Cardiac muscle cell (in vitro differentiated cells and primary cell): ENCODE results near the gene CPNE4. TPM values are rescaled to one million over a fixed set of nuclear protein-coding genes. Genes with fewer than 3 reads are reported as not detected.

Experiments used
- DNase-seq, 2 donors: peaks; one replicate each; pipeline versions ENCODE4 v3.0.0 to v3.0.0-alpha.2; 2010 to 2017; ENCODE audit warnings: low read depth in 1 of 2, low spot score in 1 of 2
- H3K27ac ChIP-seq: fragments of 200-600 bp; sonication (generic); 2 replicates; pipeline ENCODE4 v1.5.1; 2016
- H3K27me3 ChIP-seq: fragments of 200-600 bp; sonication (generic); 2 replicates; pipeline ENCODE4 v1.6.0; 2016; ENCODE audit warnings: control low read depth
- H3K36me3 ChIP-seq: fragments of 200-600 bp; sonication (generic); 2 replicates; pipeline ENCODE4 v1.5.1; 2016; ENCODE audit warnings: control low read depth
- H3K4me1 ChIP-seq: fragments of 200-600 bp; sonication (generic); 2 replicates; pipeline ENCODE4 v1.8.1; 2017; ENCODE audit warnings: low read depth, mild to moderate bottlenecking, mixed run types
- H3K4me3 ChIP-seq: fragments of 200-600 bp; sonication (generic); 2 replicates; pipeline ENCODE4 v1.5.1; 2016; ENCODE audit warnings: mild to moderate bottlenecking
- H3K9me3 ChIP-seq: fragments of 200-600 bp; sonication (generic); 2 replicates; pipeline ENCODE4 v1.5.1; 2017; ENCODE audit warnings: low read depth, mild to moderate bottlenecking, control low read depth
- polyA plus RNA-seq: library from polyadenylated mRNA; unstranded; fragments of >200 nt; fragmentation: Nextera tagmentation; extraction: Ambion mirVana; gene quantifications from 2 replicates; pipeline ENCODE4 v1.2.1, GENCODE V29; 2016
- total RNA-seq: library from RNA; depleted of rRNA; stranded (reverse); fragments of >200 nt; gene quantifications from 2 replicates; pipeline ENCODE4 v1.2.3, GENCODE V29; 2016
- TF ChIP-seq, protein P1 (sequence below): IDR thresholded peaks from 2 replicates; pipeline ENCODE4 v1.5.1; 2012; ENCODE audit warnings: low read depth, mild to moderate bottlenecking, low read length

Gene CPNE4
- total and polyA plus RNA-seq, 2 experiments from 2014 or later = 3.3 to 7.6 TPM

DNA sequence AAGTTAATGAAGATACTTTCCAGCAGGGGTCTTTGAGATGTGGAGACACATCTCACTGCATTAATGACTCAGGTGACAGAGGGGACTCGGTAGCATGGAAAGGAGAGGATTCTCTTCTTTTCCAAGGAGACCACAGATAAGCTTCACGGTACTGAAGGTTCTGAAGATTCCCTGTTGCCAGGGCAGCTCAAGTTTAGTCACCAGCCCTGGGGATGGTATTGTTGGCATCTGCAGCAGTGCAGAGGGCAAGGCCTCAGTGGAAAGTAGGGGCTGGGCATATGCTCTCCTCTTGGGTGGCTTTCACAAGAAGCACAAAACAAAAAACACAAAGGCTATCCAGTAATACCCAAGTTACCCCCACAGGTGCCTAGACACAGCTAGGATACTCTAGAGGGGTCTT lies 494.0 kb downstream of the CPNE4 start:
- Histone ChIP-seq H3K4me1 (no peaks in the 10 kb centered on the region), H3K27me3 (no peaks in the 10 kb centered on the region), H3K9me3 (no peaks in the 10 kb centered on the region), H3K4me3 (no peak overlapping the region), H3K36me3 (no peaks in the 10 kb centered on the region), H3K27ac (no peak overlapping the region)
- no peak for DNase-seq
- TF ChIP-seq, protein P1, sequence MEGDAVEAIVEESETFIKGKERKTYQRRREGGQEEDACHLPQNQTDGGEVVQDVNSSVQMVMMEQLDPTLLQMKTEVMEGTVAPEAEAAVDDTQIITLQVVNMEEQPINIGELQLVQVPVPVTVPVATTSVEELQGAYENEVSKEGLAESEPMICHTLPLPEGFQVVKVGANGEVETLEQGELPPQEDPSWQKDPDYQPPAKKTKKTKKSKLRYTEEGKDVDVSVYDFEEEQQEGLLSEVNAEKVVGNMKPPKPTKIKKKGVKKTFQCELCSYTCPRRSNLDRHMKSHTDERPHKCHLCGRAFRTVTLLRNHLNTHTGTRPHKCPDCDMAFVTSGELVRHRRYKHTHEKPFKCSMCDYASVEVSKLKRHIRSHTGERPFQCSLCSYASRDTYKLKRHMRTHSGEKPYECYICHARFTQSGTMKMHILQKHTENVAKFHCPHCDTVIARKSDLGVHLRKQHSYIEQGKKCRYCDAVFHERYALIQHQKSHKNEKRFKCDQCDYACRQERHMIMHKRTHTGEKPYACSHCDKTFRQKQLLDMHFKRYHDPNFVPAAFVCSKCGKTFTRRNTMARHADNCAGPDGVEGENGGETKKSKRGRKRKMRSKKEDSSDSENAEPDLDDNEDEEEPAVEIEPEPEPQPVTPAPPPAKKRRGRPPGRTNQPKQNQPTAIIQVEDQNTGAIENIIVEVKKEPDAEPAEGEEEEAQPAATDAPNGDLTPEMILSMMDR = no peak

DNA sequence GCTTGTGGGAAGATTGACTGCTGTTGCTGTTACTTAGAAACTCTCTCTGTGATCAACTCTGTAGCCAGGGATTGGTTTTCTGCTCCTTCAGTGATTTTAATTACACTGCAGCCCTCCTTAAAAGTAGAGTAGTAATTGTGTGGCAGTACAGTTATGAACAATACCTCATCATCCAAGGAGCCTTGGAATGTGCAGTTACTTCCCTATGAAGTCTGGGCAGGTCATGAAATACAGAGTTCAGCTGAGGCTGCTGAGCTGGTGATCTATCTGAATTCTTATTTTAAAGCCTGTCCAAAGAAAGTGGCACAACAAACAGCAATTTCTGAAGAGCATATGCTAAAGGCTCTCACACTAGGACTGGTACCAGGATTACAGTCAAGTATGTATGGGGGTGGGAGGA lies 494.7 kb downstream of the CPNE4 start:
- Histone ChIP-seq H3K4me1 (no peaks in the 10 kb centered on the region), H3K27ac (no peak overlapping the region), H3K36me3 (no peaks in the 10 kb centered on the region), H3K27me3 (no peaks in the 10 kb centered on the region), H3K4me3 (no peak overlapping the region), H3K9me3 (no peaks in the 10 kb centered on the region)
- no peak for DNase-seq
- TF ChIP-seq, protein P1 = no peak

DNA sequence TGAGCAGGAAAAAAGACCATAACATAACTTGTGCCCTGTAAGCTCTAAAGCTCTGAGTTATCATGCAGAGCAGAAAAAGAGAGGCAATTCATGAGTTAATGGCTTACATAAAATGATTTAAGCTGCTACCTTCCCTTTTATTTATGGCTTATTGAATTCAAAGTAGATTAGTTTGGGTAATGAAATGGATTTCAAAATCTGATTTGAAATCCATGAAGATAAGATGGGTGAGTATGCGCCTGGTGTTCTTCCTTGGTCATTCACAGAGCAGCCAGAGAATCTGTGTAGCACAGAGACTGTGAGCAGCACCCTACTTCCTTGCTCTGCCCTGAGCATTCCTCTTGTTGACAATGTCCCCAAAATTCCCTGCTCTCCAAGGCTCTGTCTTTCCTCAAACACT lies 495.8 kb downstream of the CPNE4 start:
- H3K27ac ChIP-seq = no peak overlapping the region
- H3K27me3 ChIP-seq = no peaks in the 10 kb centered on the region
- H3K36me3 ChIP-seq = no peaks in the 10 kb centered on the region
- H3K4me3 ChIP-seq = no peak overlapping the region
- TF ChIP-seq, protein P1 = no peak
- no peaks in the 10 kb centered on the region for H3K9me3 ChIP-seq
- no peak for DNase-seq
- no peaks in the 10 kb centered on the region for H3K4me1 ChIP-seq

DNA sequence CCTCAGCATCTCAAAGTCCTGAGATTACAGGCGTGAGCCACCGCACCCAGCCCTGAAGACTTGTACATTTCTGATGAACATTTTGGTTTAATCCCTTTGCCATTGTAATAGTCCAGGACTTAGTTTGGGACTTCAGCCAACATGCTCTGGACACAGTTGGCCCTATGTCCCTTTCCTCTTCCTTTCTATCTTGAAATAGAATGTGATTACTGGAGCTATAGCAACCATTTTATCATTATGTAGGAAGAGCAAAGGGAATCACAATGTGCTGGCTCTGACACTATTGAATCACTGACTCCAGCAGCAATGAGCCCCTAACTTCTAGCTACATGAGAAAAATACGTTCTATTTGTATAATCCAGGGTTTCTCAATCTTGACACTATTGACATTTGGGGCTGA lies 497.3 kb downstream of the CPNE4 start:
- Histone ChIP-seq H3K4me1 (no peaks in the 10 kb centered on the region), H3K4me3 (no peak overlapping the region), H3K36me3 (no peaks in the 10 kb centered on the region), H3K27ac (no peak overlapping the region), H3K27me3 (no peaks in the 10 kb centered on the region), H3K9me3 (no peaks in the 10 kb centered on the region)
- TF ChIP-seq, protein P1 = no peak
- no peak for DNase-seq

DNA sequence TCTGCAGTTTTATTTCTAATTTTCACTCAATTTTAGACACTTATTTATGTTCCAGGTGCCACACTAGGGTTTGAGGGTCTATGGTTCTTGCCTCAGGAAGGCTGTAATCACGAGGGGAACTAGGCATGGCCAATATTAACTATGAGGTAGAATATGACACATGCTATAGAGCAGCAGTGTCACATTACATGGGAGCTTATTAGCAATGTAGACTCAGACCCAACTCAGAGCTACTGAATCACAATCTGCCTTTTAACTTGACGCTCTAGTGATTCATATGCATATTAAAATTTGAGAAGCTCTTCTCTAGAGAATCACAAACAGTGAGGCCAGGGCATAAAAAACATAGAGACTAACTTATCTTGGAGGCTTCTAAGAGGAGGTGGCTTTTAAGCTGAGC lies 499.2 kb downstream of the CPNE4 start:
- Histone ChIP-seq H3K4me1 (no peaks in the 10 kb centered on the region), H3K4me3 (no peak overlapping the region), H3K9me3 (no peaks in the 10 kb centered on the region), H3K27me3 (no peaks in the 10 kb centered on the region), H3K36me3 (no peaks in the 10 kb centered on the region), H3K27ac (no peak overlapping the region)
- no peak for DNase-seq
- TF ChIP-seq, protein P1 = no peak

DNA sequence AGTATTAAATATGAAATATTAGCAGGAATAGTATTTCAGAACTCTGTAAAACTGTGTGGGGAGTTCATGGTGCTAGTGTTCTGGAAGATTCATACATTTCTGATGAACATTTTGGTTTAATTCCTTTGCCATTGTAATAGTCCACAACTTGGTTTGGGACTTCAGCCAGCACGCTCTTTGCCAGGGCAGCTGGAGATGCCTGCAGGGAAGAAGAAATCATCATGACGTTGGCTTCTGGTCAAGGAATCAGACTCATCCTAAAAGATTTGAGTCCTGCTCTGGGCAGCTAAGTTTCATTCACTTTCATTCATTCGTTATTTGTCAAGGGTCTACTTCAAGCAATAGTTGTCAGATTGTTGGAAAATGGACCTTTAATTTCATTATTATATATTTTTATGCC lies 499.7 kb downstream of the CPNE4 start:
- Histone ChIP-seq H3K27ac (no peak overlapping the region), H3K4me3 (no peak overlapping the region), H3K9me3 (no peaks in the 10 kb centered on the region), H3K36me3 (no peaks in the 10 kb centered on the region), H3K27me3 (no peaks in the 10 kb centered on the region), H3K4me1 (no peaks in the 10 kb centered on the region)
- DNase-seq = peak in 1 of 2 donors; percentile 6
- TF ChIP-seq, protein P1 = no peak
